Activated CD8-positive, alpha-beta memory T cell treated with anti-CD3 and anti-CD28 coated beads for 36 hours (primary cell): ENCODE measurements around the gene PHC2. TPM values are rescaled to one million over a fixed set of nuclear protein-coding genes. Genes with fewer than 3 reads are reported as not detected.

Experiments used
- CTCF ChIA-PET: fragments of 350-600 bp; sonication (Branson Sonifier 250); formaldehyde crosslinking; loops from one replicate; lab custom pipeline; 2021; ENCODE audit warnings: antibody characterized with exemption; lab: Charles Lee
- POLR2A ChIA-PET: fragments of 350-600 bp; sonication (Branson Sonifier 250); formaldehyde crosslinking; loops from one replicate; lab custom pipeline; 2021; ENCODE audit warnings: antibody characterized with exemption; lab: Charles Lee
- total RNA-seq, 2 experiments: library from RNA; stranded (reverse); gene quantifications; one replicate each; pipeline ENCODE4 v1.2.3, GENCODE V29; 2021

Gene PHC2
- total RNA-seq, 2 experiments from 2014 or later = 23.9 to 25.5 TPM

GRCh38 chr1:33459691-33460090 is 28.8 kb upstream of the PHC2 start:
- CTCF ChIA-PET = no interaction called here

DNA sequence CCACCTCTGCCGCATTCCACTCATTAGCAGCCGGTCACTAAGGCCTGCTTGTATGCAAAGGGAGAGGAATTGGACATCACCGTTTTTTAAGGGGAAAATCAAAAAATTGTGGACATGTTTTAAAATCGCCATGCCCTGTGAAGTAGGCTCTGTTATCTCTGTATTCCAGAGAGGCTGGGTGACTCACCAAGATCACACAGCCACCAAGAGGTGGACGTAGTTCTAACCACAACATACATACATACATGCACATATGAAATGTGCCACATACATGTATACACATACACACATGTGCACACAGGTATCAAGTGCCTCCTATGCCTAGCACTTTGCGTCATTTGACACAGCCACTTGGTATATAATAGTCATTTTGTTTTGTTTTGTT is 25.6 kb upstream of the PHC2 start:
- POLR2A ChIA-PET = no interaction called here

More at GRCh38 chr1:33459691-33460090, 28.8 kb upstream of the PHC2 start:
- POLR2A ChIA-PET = no interaction called here

GRCh38 chr1:33455539-33456501 is 24.9 kb upstream of the PHC2 start:
- CTCF ChIA-PET = interaction anchor here (0.6 to 1.7 kb wide), 6 partner anchors 11 to 606 kb away, joined by 3 to 7 read pairs (median 4); no protein-coding TSS in a partner anchor
- POLR2A ChIA-PET = no interaction called here

More for the DNA sequence above, 25.6 kb upstream of the PHC2 start:
- CTCF ChIA-PET = interaction anchor here (0.6 to 1.7 kb wide), 5 partner anchors 11 to 607 kb away, joined by 3 to 7 read pairs (median 3); no protein-coding TSS in a partner anchor

- ChIA-PET CTCF (interaction anchor here (1.4 to 1.7 kb wide), 2 partner anchors 10 to 159 kb away, joined by 5 to 7 read pairs; no protein-coding TSS in a partner anchor), POLR2A (no interaction called here)
Observed at GRCh38 chr1:33454646-33455282, 23.9 kb upstream of the PHC2 start.

DNA sequence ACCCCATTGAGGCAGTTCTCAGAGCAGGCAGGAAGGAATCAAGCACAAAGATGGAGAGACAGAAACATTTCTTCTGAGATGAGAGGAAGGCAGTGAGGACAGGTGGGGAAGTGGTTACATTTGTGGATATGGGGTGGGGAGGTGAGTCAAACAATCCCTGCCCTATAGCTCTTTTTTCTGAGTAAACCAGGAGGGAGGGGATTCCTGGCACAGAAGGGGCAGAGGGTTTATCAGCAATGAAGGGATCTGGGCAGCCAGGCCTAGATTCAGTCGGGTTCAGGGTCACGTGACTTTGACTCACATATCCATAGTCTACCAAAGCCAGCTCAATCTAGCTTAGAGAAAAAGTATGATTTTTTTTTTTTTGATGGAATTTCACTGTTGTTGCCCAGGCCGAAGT is 15.7 kb upstream of the PHC2 start:
- ChIA-PET POLR2A (no interaction called here), CTCF (no interaction called here)

- CTCF ChIA-PET = no interaction called here
Observed at GRCh38 chr1:33445108-33445507, 14.2 kb upstream of the PHC2 start.

GRCh38 chr1:33443705-33444180 is 12.8 kb upstream of the PHC2 start:
- ChIA-PET CTCF (interaction anchor here (0.7 to 1.0 kb wide), 2 partner anchors 12 to 23 kb away, joined by 3 to 7 read pairs; no protein-coding TSS in a partner anchor), POLR2A (no interaction called here)

More at GRCh38 chr1:33445108-33445507, 14.2 kb upstream of the PHC2 start:
- POLR2A ChIA-PET = no interaction called here

DNA sequence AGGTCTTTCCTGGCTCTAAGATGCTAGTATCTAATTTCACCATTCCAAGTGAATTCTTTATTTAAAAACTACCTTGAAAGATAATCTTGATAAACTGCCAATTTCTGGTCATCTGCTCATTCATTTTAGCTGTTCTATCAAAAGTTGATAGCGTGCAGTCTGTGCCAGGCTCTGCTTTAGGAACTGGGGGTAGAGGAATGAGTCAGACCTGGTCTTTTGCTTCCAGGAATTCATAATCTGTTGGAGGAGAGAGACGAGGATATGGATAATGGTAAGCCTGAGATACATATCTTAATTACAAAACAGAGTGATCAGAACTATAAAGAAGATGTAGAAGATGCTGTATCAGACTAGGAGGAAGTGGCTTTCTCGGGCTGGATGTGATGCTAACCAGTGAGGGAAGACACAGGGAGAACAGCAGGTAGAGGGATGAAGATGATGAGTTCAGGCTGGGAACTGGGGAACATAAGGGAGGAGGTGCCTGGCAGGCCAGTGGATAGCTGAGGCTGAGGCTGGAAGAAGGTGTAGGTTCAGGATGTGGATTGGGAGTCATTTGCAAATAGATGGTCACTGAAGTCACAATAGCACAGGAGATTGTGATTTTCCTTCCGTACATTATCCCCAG is 12.3 kb upstream of the PHC2 start:
- ChIA-PET CTCF (interaction anchor here (0.7 kb wide), 1 partner anchor 23 kb away, joined by 3 read pairs; no protein-coding TSS in a partner anchor), POLR2A (no interaction called here)

DNA sequence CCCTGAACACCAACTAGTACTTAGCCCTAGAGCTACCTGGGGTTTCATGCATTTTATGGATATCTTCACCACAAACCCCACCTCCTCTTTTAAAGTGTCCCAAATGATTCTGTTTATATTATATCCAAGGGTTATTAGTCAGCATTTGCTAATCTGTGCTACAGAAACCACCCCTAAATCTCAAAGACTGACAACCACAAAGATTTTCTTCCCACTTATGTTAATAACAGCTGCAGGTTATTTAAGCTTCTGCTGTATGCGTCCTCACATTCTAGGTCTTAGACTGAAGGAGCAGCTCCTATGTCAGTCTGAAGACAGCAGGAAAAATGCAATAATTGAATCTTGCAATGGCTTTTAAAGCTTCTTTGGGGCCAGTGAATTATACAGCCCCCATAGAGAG is 11.2 kb upstream of the PHC2 start:
- ChIA-PET CTCF (no interaction called here), POLR2A (no interaction called here)

GRCh38 chr1:33441088-33441745 is 10.3 kb upstream of the PHC2 start:
- ChIA-PET CTCF (no interaction called here), POLR2A (no interaction called here)

- ChIA-PET CTCF (no interaction called here), POLR2A (no interaction called here)
Observed at GRCh38 chr1:33439662-33440061, 8.8 kb upstream of the PHC2 start.

DNA sequence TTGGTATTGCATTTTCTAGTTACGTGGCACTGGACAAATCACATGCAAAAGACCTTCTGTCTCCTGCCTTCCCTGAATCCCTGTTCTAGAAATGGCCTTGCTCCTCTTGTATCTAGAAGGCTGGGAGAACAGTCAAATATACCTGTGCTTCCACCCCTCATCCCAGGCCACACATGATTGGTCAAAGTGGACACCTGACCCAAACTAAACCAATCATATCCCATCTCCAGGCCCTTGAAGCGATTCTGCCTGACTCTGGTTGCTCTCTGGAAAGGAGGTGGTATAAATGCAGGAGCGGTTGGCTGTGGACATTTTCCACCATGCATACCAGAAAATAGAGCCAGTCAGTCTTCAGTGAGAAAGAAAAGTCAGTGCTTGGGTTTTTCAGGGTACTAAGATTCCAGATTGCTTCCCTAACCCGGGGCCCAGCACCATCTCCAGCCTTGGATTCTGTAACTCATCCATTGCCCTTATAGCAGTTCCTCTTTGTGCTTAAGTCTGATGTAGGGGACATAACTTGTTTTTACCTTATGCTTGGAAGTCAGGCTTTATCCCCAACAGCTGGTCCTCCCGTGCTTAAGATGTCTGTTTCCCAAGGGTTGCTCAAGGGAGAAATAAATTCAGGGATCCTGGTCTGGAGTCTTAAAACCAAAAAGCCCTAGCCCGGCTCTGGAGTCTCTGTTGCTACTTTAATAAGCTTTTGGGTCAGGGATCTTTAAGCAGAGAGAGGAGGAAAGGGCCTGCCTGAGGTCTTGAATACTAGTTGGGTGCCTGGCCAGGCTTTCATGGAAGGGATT is 7.7 kb upstream of the PHC2 start:
- CTCF ChIA-PET = no interaction called here
- POLR2A ChIA-PET = no interaction called here

GRCh38 chr1:33436557-33437285 is 5.8 kb upstream of the PHC2 start:
- ChIA-PET CTCF (no interaction called here), POLR2A (no interaction called here)

DNA sequence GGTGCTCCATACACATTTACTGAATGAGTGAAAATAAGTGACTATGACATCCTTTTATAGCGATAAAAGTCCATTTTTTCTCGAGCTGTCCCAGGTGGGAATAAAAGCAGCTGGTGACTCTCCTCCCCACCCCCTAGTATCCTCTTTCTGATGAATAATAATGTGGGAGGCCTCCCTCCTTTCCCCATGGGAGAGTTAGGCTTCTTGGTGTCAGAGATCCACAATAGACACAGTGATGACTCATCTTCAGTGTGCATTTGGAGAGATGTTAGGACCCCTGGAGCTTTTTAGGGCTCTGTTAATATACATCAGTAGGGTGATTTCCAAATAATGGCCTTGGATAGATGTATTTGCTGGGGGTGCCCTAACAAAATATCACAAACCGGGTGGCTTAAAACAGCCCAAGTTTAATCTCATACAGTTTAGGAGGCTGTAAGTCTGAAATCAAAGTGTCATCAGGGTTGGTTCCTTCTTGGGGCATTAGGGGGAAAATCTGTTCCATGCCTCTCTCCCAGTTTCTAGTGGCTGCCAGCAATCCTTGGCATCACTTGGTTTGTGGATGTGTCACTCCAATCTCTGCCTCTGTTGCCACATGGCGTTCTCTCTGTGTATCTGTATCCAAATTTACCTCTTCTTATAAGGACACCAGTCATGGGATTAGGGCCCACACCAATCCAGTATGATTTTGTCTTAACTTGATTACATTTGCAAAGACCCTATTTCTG is 4.4 kb upstream of the PHC2 start:
- POLR2A ChIA-PET = no interaction called here

DNA sequence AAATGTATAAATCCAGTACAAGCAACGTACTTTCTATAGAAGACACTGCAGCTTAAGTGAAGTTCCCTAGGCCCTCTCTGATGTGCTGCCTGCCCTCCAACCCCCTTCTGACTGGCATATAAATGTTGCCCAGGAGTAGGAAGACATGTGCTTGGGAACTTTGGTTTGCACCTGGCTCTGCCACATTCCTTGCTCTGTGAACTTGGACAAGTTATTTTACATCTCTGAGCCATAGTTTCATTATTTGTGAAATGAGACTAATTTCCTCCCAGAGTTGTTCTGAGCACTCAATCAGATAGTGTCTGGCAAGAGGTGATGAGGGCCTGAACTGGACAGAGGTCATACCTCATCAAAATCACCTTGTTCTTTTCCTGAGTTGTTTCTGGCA is 3.5 kb upstream of the PHC2 start:
- ChIA-PET CTCF (no interaction called here), POLR2A (no interaction called here)

More for the DNA sequence above, 4.4 kb upstream of the PHC2 start:
- CTCF ChIA-PET = no interaction called here

GRCh38 chr1:33433509-33434362 is 2.8 kb upstream of the PHC2 start:
- ChIA-PET CTCF (no interaction called here), POLR2A (no interaction called here)
